SK-N-MC (cell line): Measurements from ENCODE around the gene IGF1R.
"Not testable (repeated sequence)": the region's sequence is repeated elsewhere in the genome, so short reads cannot be mapped to it uniquely, and the experiment has no call there.

ENCODE experiments used
- DNase-seq: peaks from one replicate; pipeline ENCODE4 v3.0.0-alpha.2; 2011; ENCODE audit warnings: low read depth, low spot score
- H3K27ac ChIP-seq: fragments of 200-600 bp; sonication (generic); 2 replicates; pipeline ENCODE4 v1.5.1; 2016; ENCODE audit warnings: mixed run types
- H3K36me3 ChIP-seq: fragments of 200-600 bp; sonication (generic); 2 replicates; pipeline ENCODE4 v1.6.1; 2017; ENCODE audit warnings: antibody characterized with exemption, low read length, mixed read lengths; ENCODE audit not compliant: insufficient read depth
- H3K4me3 ChIP-seq: fragments of 200-600 bp; sonication (generic); 2 replicates; pipeline ENCODE4 v1.5.1; 2016
- H3K9ac ChIP-seq: fragments of 200-600 bp; sonication (generic); 2 replicates; pipeline ENCODE4 v1.8.0; 2017; ENCODE audit warnings: mixed run types, mixed read lengths; ENCODE audit not compliant: insufficient read length
- H3K9me3 ChIP-seq: fragments of 200-600 bp; sonication (generic); 2 replicates; pipeline ENCODE4 v1.6.1; 2017; ENCODE audit warnings: low read depth, mild to moderate bottlenecking, antibody characterized with exemption, low read length, moderate library complexity, mixed read lengths
- EZH2 ChIP-seq: fragments of 200-600 bp; sonication (generic); IDR thresholded peaks from one replicate; pipeline ENCODE4 v1.6.1; 2017; ENCODE audit warnings: antibody characterized with exemption
- FOXP2 ChIP-seq: optimal IDR thresholded peaks from 2 replicates; pipeline ENCODE3; 2011; ENCODE audit warnings: mild to moderate bottlenecking, moderate library complexity; ENCODE audit not compliant: insufficient read depth; ENCODE audit errors: extremely low read length, control extremely low read depth
- POLR2AphosphoS5 ChIP-seq: IDR thresholded peaks from 2 replicates; pipeline ENCODE4 v1.6.1; 2012; ENCODE audit warnings: mild to moderate bottlenecking, low read depth, low read length, borderline replicate concordance

Gene IGF1R

GRCh38 chr15:98616397-98616796, 31.9 kb upstream of the IGF1R start:
- no peak overlapping the region for H3K9ac ChIP-seq
- no peaks in the 10 kb centered on the region for H3K36me3 ChIP-seq
- no peaks in the 10 kb centered on the region for H3K9me3 ChIP-seq
- DNase-seq: no peak
- no peak overlapping the region for H3K4me3 ChIP-seq
- H3K27ac ChIP-seq: no peak overlapping the region
- TF ChIP-seq EZH2: no peak
- TF ChIP-seq POLR2AphosphoS5: no peak
- no peak for TF ChIP-seq FOXP2

- no peak for DNase-seq
- Histone ChIP-seq H3K9me3 (no peaks in the 10 kb centered on the region), H3K27ac (no peak overlapping the region), H3K36me3 (no peaks in the 10 kb centered on the region), H3K4me3 (no peak overlapping the region), H3K9ac (no peak overlapping the region)
- TF ChIP-seq EZH2: no peak
Measured at GRCh38 chr15:98617328-98617980, 30.9 kb upstream of the IGF1R start.

- not testable (repeated sequence) for H3K9me3 ChIP-seq, H3K27ac ChIP-seq, H3K4me3 ChIP-seq, H3K9ac ChIP-seq, DNase-seq, H3K36me3 ChIP-seq
Measured at GRCh38 chr15:98618576-98618975, 29.8 kb upstream of the IGF1R start.

- Histone ChIP-seq H3K9me3 (no peaks in the 10 kb centered on the region), H3K36me3 (no peaks in the 10 kb centered on the region), H3K4me3 (peak overlapping the region; percentile 76), H3K27ac (peak overlapping the region; percentile 81), H3K9ac (peak overlapping the region; percentile 75)
- DNase-seq: no peak
- TF ChIP-seq POLR2AphosphoS5 (no peak), FOXP2 (no peak), EZH2 (no peak)
Measured at GRCh38 chr15:98620020-98620419, 28.3 kb upstream of the IGF1R start.

- DNase-seq: no peak
- TF ChIP-seq FOXP2: no peak
- no peaks in the 10 kb centered on the region for H3K36me3 ChIP-seq
- H3K9ac ChIP-seq: peak overlapping the region; percentile 75
- H3K27ac ChIP-seq: peak overlapping the region; percentile 81
- H3K9me3 ChIP-seq: no peaks in the 10 kb centered on the region
- H3K4me3 ChIP-seq: peak overlapping the region; percentile 76
Measured at GRCh38 chr15:98621021-98621420, 27.3 kb upstream of the IGF1R start.

GRCh38 chr15:98625614-98626013, 22.7 kb upstream of the IGF1R start:
- DNase-seq: no peak
- Histone ChIP-seq H3K9ac (no peak overlapping the region), H3K36me3 (no peaks in the 10 kb centered on the region), H3K9me3 (no peaks in the 10 kb centered on the region), H3K4me3 (no peak overlapping the region), H3K27ac (no peak overlapping the region)
- TF ChIP-seq EZH2 (no peak), FOXP2 (no peak), POLR2AphosphoS5 (no peak)

- no peaks in the 10 kb centered on the region for H3K36me3 ChIP-seq
- no peak overlapping the region for H3K4me3 ChIP-seq
- no peak for DNase-seq
- no peak overlapping the region for H3K9ac ChIP-seq
- no peak for TF ChIP-seq EZH2
- no peak for TF ChIP-seq POLR2AphosphoS5
- H3K9me3 ChIP-seq: no peaks in the 10 kb centered on the region
- H3K27ac ChIP-seq: peak overlapping the region; percentile 33; the same call in 1 of the 2 replicates
Measured at GRCh38 chr15:98626153-98626552, 22.2 kb upstream of the IGF1R start.

GRCh38 chr15:98628216-98628615, 20.1 kb upstream of the IGF1R start:
- Histone ChIP-seq H3K9ac (no peak overlapping the region), H3K4me3 (peak overlapping the region; percentile 39; the same call in 1 of the 2 replicates), H3K36me3 (no peaks in the 10 kb centered on the region), H3K27ac (peak overlapping the region; percentile 57; the same call in 1 of the 2 replicates), H3K9me3 (no peaks in the 10 kb centered on the region)
- no peak for TF ChIP-seq FOXP2
- no peak for TF ChIP-seq POLR2AphosphoS5
- TF ChIP-seq EZH2: no peak
- DNase-seq: no peak

GRCh38 chr15:98635848-98636247, 12.5 kb upstream of the IGF1R start:
- H3K9ac ChIP-seq: no peak overlapping the region
- TF ChIP-seq FOXP2: no peak
- no peak for TF ChIP-seq EZH2
- H3K36me3 ChIP-seq: no peaks in the 10 kb centered on the region
- H3K4me3 ChIP-seq: no peak overlapping the region
- DNase-seq: no peak
- H3K9me3 ChIP-seq: no peaks in the 10 kb centered on the region
- no peak overlapping the region for H3K27ac ChIP-seq

GRCh38 chr15:98643115-98643514, 5.2 kb upstream of the IGF1R start:
- Histone ChIP-seq H3K4me3 (no peak overlapping the region), H3K9ac (no peak overlapping the region), H3K36me3 (no peaks in the 10 kb centered on the region), H3K9me3 (no peaks in the 10 kb centered on the region), H3K27ac (no peak overlapping the region)
- no peak for DNase-seq
- no peak for TF ChIP-seq EZH2
- TF ChIP-seq POLR2AphosphoS5: no peak
- TF ChIP-seq FOXP2: no peak
